Spleen (tissue), 7 donors: Measurements from ENCODE around the gene BTBD19.
A peak's percentile ranks its signal among the peaks of the same experiment; 100 is the strongest.

ENCODE experiments used
- CTCF ChIP-seq, 11 experiments: fragments of 200-600 bp in 7 of 11; fragments of 450-650 bp in 4 of 11; sonication (generic) in 4 of 11; IDR thresholded peaks in 8 of 11; conservative IDR thresholded peaks in 3 of 11; 1 replicate in 7 of 11; 2 replicates in 4 of 11; pipeline versions ENCODE4 v1.4.0 to v1.8.0; 2016 to 2021; ENCODE audit warnings: antibody characterized with exemption in 11 of 11, inconsistent platforms in 4 of 11, mild to moderate bottlenecking in 1 of 11
- POLR2A ChIP-seq, 3 donors: fragments of 450-650 bp; IDR thresholded peaks; one replicate each; pipeline ENCODE4 v1.5.1; 2017; ENCODE audit warnings: antibody characterized with exemption in 3 of 3, mild to moderate bottlenecking in 1 of 3
- POLR2AphosphoS5 ChIP-seq, 3 donors: sonication (generic); formaldehyde crosslinking; IDR thresholded peaks; one replicate each; pipeline ENCODE4 v1.5.1; 2017; ENCODE audit warnings: antibody characterized with exemption in 3 of 3
- donor health status: DM: no; HTN: no; CAD: no; lungs with moderate emphysema.
- donor health status: DM: no; HTN: no; CAD: no.
- donor health status: DM: no; HTN: no; CAD: no.

DNA sequence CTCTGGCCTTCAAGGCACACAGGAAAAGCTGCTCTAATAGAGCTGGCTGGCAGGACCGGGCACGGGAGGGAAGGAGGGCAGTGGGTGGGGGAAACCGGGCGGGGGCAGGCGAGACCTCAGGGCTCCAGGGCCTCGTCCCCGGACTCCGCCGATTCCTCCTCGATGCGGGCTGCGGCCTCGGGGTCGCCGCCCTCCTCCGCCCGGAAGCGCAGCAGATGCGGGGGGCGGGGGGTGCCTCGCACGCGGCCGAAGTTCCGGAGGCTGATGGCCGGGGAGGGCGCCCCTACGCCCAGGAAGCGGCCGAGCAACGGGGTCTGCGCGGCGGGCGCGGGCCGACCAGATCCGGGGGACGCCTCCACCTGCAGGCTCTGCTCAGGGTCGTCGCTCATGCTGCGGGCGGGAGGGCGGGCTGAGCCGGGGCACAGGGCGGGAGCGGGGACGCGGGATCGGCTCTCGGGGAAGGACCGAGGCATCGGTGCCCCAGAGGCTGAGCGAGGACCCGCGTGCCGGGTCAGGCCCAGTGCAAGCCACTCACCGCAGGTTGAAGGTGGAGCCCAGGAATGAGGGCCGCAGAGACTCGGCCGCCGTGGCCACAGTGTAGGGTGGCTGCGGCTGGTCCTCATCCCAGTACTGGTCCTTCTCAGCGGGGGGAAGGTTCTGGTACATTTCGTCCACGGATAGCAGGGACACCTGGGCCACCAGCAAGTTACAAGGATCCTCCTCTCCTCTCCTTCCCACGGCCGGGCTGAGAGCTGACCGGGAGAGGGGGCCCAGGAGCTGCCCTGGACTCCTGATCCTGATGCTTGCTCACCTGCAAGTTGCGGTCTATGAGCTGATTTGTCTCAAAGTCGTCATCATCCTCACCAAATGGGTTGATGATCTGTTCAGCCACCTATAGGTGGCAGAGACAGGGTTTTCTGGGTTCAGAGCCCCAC is 24.0 kb upstream of the BTBD19 start:
- TF ChIP-seq CTCF (IDR thresholded peaks at IDR 0.05 in 8 of 11, conservative IDR thresholded peaks at IDR 0.05 in 3 of 11) (peak in 2 of 11 experiments; percentile 5 to 16), POLR2A (IDR thresholded peaks at IDR 0.05) (no peak), POLR2AphosphoS5 (IDR thresholded peaks at IDR 0.05) (peak; percentile 73 to 87 (median 76))
